Measurements from ENCODE around the gene DCAF8. TPM values are rescaled to one million over a fixed set of nuclear protein-coding genes. Genes with fewer than 3 reads are reported as not detected.
A peak's percentile ranks its signal among the peaks of the same experiment; 100 is the strongest.

DCAF8 gene
- total RNA-seq, 2 donors from 2014 or later, result 86.3 to 115 TPM

GRCh38 chr1:160284782-160285344 is 22.5 kb upstream of the DCAF8 start, which contains the start of gene PEX19:
TSS of gene PEX19 (minus strand) at chr1:160285133. CDS start at chr1:160285124, 9 bp downstream.
- H3K27ac Mint-ChIP-seq, result peak within 1 kb of the TSS; percentile 91 to 95
- peaks cover 24 to 25% of the 10 kb centered on the region in 2 donors for H3K4me1 Mint-ChIP-seq (ENCODE audit: low read depth in 2 of 2)
- peaks cover 9% of the 10 kb centered on the region for H3K36me3 Mint-ChIP-seq

GRCh38 chr1:160284220-160284781 is 22.0 kb upstream of the DCAF8 start:
- ATAC-seq (peak; percentile 60 to 64), DNase-seq (ENCODE audit: low spot score) (no peak)
- Mint-ChIP-seq H3K36me3 (peaks cover 7% of the 10 kb centered on the region), H3K4me1 (ENCODE audit: low read depth in 2 of 2) (peaks cover 24 to 25% of the 10 kb centered on the region in 2 donors), H3K9me3 (no peaks in the 10 kb centered on the region), H3K27ac (peak overlapping the region; percentile 91 to 95), H3K27me3 (no peaks in the 10 kb centered on the region), H3K4me3 (peak overlapping the region; percentile 100)

More at GRCh38 chr1:160284782-160285344, 22.5 kb upstream of the DCAF8 start, which contains the start of gene PEX19:
- ATAC-seq (peak; percentile 100), DNase-seq (ENCODE audit: low spot score) (peak; percentile 93)
- Mint-ChIP-seq H3K27me3 (no peaks in the 10 kb centered on the region), H3K9me3 (no peaks in the 10 kb centered on the region), H3K4me3 (peak within 1 kb of the TSS; percentile 100)

GRCh38 chr1:160282807-160283206 is 20.5 kb upstream of the DCAF8 start:
- peaks cover 7% of the 10 kb centered on the region for H3K36me3 Mint-ChIP-seq
- DNase-seq (ENCODE audit: low spot score) (no peak), ATAC-seq (no peak)
- no peak overlapping the region for H3K27ac Mint-ChIP-seq
- no peaks in the 10 kb centered on the region for H3K27me3 Mint-ChIP-seq
- H3K4me3 Mint-ChIP-seq, result no peak overlapping the region
- H3K9me3 Mint-ChIP-seq, result no peaks in the 10 kb centered on the region
- peaks cover 24 to 25% of the 10 kb centered on the region in 2 donors for H3K4me1 Mint-ChIP-seq (ENCODE audit: low read depth in 2 of 2)

GRCh38 chr1:160277987-160278386 is 15.6 kb upstream of the DCAF8 start:
- H3K9me3 Mint-ChIP-seq, result no peaks in the 10 kb centered on the region
- H3K4me3 Mint-ChIP-seq, result no peak overlapping the region
- ATAC-seq, result no peak
- no peaks in the 10 kb centered on the region for H3K27me3 Mint-ChIP-seq
- peaks cover 0 to 3% of the 10 kb centered on the region in 2 donors for H3K4me1 Mint-ChIP-seq (ENCODE audit: low read depth in 2 of 2)
- peaks cover 7% of the 10 kb centered on the region for H3K36me3 Mint-ChIP-seq
- DNase-seq (ENCODE audit: low spot score), result no peak
- H3K27ac Mint-ChIP-seq, result no peak overlapping the region

GRCh38 chr1:160277330-160277729 is 15.0 kb upstream of the DCAF8 start:
- Mint-ChIP-seq H3K27me3 (no peaks in the 10 kb centered on the region), H3K9me3 (no peaks in the 10 kb centered on the region), H3K27ac (no peak overlapping the region), H3K4me1 (ENCODE audit: low read depth in 2 of 2) (no peaks in the 10 kb centered on the region), H3K4me3 (no peak overlapping the region), H3K36me3 (peaks cover 7% of the 10 kb centered on the region)
- DNase-seq (ENCODE audit: low spot score) (no peak), ATAC-seq (no peak)

GRCh38 chr1:160271025-160271424 is 8.7 kb upstream of the DCAF8 start:
- Mint-ChIP-seq H3K27ac (no peak overlapping the region), H3K4me3 (no peak overlapping the region), H3K9me3 (no peaks in the 10 kb centered on the region), H3K4me1 (ENCODE audit: low read depth in 2 of 2) (peaks cover 0 to 3% of the 10 kb centered on the region in 2 donors), H3K36me3 (no peaks in the 10 kb centered on the region), H3K27me3 (no peaks in the 10 kb centered on the region)
- no peak for DNase-seq (ENCODE audit: low spot score)
- ATAC-seq, result no peak

- H3K27ac Mint-ChIP-seq, result no peak overlapping the region
- no peaks in the 10 kb centered on the region for H3K27me3 Mint-ChIP-seq
- H3K4me1 Mint-ChIP-seq (ENCODE audit: low read depth in 2 of 2), result peaks cover 10 to 17% of the 10 kb centered on the region in 2 donors
- no peak overlapping the region for H3K4me3 Mint-ChIP-seq
- ATAC-seq (no peak), DNase-seq (ENCODE audit: low spot score) (no peak)
- H3K36me3 Mint-ChIP-seq, result no peaks in the 10 kb centered on the region
- H3K9me3 Mint-ChIP-seq, result no peaks in the 10 kb centered on the region
Observed at GRCh38 chr1:160267284-160267991, 5.1 kb upstream of the DCAF8 start.

GRCh38 chr1:160264795-160265307 is 2.5 kb upstream of the DCAF8 start:
- no peaks in the 10 kb centered on the region for H3K27me3 Mint-ChIP-seq
- H3K4me3 Mint-ChIP-seq, result no peak overlapping the region
- ATAC-seq (no peak), DNase-seq (ENCODE audit: low spot score) (no peak)
- H3K27ac Mint-ChIP-seq, result peak overlapping the region in 1 of 2 donors; percentile 100
- no peaks in the 10 kb centered on the region for H3K9me3 Mint-ChIP-seq
- peaks cover 30 to 32% of the 10 kb centered on the region in 2 donors for H3K4me1 Mint-ChIP-seq (ENCODE audit: low read depth in 2 of 2)
- H3K36me3 Mint-ChIP-seq, result peaks cover 4% of the 10 kb centered on the region

- H3K27ac Mint-ChIP-seq, result peak overlapping the region; percentile 96 to 100
- ATAC-seq (peak; percentile 57 to 67), DNase-seq (ENCODE audit: low spot score) (peak; percentile 88)
- H3K4me1 Mint-ChIP-seq (ENCODE audit: low read depth in 2 of 2), result peaks cover 37 to 42% of the 10 kb centered on the region in 2 donors
- H3K9me3 Mint-ChIP-seq, result no peaks in the 10 kb centered on the region
- peak overlapping the region; percentile 96 for H3K4me3 Mint-ChIP-seq
- H3K27me3 Mint-ChIP-seq, result no peaks in the 10 kb centered on the region
- H3K36me3 Mint-ChIP-seq, result peaks cover 4% of the 10 kb centered on the region
Observed at GRCh38 chr1:160261556-160261892, 825 bp downstream of the DCAF8 start.

- H3K9me3 Mint-ChIP-seq, result no peaks in the 10 kb centered on the region
- DNase-seq (ENCODE audit: low spot score), result no peak
- ATAC-seq, result no peak
- peak overlapping the region; percentile 96 to 100 for H3K27ac Mint-ChIP-seq
- H3K4me1 Mint-ChIP-seq (ENCODE audit: low read depth in 2 of 2), result peaks cover 37 to 42% of the 10 kb centered on the region in 2 donors
- H3K4me3 Mint-ChIP-seq, result peak overlapping the region; percentile 96
- H3K27me3 Mint-ChIP-seq, result no peaks in the 10 kb centered on the region
- H3K36me3 Mint-ChIP-seq, result peaks cover 4% of the 10 kb centered on the region
Observed at GRCh38 chr1:160260406-160261382, 1.7 kb downstream of the DCAF8 start.

- Mint-ChIP-seq H3K9me3 (no peaks in the 10 kb centered on the region), H3K4me3 (no peak overlapping the region), H3K36me3 (peaks cover 4% of the 10 kb centered on the region), H3K27me3 (no peaks in the 10 kb centered on the region), H3K4me1 (ENCODE audit: low read depth in 2 of 2) (peaks cover 26 to 35% of the 10 kb centered on the region in 2 donors), H3K27ac (peak overlapping the region; percentile 75 to 96)
- DNase-seq (ENCODE audit: low spot score) (no peak), ATAC-seq (no peak)
Observed at GRCh38 chr1:160258177-160258798, 4.1 kb downstream of the DCAF8 start.

GRCh38 chr1:160257411-160258015 is 4.8 kb downstream of the DCAF8 start:
- no peak for ATAC-seq
- H3K4me3 Mint-ChIP-seq, result no peak overlapping the region
- peaks cover 22 to 32% of the 10 kb centered on the region in 2 donors for H3K4me1 Mint-ChIP-seq (ENCODE audit: low read depth in 2 of 2)
- no peak overlapping the region for H3K27ac Mint-ChIP-seq
- H3K9me3 Mint-ChIP-seq, result no peaks in the 10 kb centered on the region
- no peak for DNase-seq (ENCODE audit: low spot score)
- no peaks in the 10 kb centered on the region for H3K27me3 Mint-ChIP-seq
- H3K36me3 Mint-ChIP-seq, result peaks cover 8% of the 10 kb centered on the region
